ENCODE measurements around the gene HSPA13.
"Not testable (repeated sequence)": the region's sequence is repeated elsewhere in the genome, so short reads cannot be mapped to it uniquely, and the experiment has no call there.

Gene HSPA13

GRCh38 chr21:14382835-14383595 is at the start of gene HSPA13:
TSS of gene HSPA13 (minus strand) at chr21:14383146. CDS start at chr21:14383119, 27 bp downstream.
- DNase-seq = peak; percentile 98

DNA sequence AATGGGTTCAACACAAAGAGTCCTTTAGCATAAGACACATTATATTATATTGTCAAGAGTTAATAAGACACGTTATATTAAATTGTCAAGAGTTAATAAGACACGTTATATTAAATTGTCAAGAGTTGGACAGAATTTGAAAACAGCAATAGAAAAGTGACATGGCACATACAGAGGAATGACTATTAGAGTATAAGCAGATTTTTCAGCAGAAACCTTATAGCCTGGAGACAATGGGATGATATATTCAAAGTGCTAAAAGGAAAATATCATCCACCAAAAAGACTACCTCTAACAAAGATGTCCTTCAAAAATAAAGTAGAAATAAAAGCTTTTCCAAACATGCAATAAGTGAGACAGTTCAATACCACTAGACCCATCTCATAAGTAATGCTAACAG is 36.0 kb upstream of the HSPA13 start:
- DNase-seq = no peak

DNA sequence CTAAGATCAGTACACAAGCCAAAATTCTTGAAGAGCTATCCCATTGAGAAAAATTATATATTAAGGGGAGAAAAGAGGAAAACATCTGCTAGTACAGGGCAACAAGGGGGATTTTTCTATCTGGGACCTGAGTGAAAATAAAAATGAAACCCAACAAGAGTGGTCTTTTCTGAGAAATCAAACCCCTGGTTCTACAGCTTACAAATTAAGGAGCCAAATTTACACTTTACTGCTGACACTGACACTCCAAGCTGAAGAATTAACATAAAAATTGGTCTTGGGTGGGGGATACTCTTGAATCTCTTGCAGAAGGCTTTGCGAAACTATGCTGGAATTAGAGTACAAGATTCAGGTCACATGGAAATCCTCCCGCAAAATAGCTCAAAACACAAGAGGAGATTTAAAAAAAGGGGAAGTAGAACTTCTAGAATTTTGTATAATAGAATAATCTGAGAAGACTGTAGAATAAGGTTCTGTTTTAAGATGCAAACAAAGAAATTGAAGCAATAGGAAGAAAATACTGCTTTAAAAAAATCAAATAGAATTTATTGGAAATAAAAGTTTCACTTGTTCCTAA is 32.1 kb upstream of the HSPA13 start:
- DNase-seq = no peak

DNA sequence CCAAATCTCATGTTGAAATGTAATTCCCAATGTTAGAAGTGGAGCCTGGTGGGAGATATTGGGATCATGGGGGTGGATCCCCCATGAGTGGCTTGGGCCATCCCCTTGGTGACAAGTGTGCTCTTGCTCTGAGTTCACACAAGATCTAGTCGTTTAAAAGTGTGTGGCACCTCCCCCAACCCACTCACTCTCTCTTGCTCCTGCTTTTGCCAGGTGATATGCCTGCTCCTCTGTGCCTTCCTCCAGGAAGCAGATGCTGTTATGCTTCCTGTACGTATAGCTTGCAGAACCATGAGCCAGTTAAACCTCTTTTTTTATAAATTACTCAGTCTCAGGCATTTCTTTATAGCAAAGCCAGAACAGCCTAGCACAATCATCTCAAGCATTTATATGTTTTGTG is 23.0 kb upstream of the HSPA13 start:
- DNase-seq = no peak

GRCh38 chr21:14405225-14405624 is 22.3 kb upstream of the HSPA13 start:
- DNase-seq = no peak

GRCh38 chr21:14403681-14404318 is 20.9 kb upstream of the HSPA13 start:
- DNase-seq = no peak

DNA sequence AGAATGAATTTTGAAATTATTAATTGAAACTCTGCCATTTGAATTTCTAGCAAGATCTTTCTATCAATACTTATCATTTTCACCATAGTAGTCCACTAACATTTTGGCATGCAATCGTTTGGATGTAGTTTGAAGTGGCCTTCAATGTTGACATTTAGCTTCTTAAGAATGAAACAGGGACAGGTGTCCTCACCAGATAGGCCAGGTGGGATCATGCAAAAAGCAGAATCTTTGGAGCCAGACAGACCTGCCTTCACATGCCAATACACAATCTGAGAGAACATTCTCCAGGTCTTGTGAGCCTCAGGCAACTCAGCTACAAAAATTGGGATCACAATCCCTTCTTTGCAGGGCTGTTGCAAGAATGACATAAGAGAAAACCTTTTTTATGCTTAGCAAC is 18.3 kb upstream of the HSPA13 start:
- DNase-seq = no peak

- DNase-seq = no peak
These were observed 5.3 kb upstream of the HSPA13 start for GRCh38 chr21:14388282-14388681.

DNA sequence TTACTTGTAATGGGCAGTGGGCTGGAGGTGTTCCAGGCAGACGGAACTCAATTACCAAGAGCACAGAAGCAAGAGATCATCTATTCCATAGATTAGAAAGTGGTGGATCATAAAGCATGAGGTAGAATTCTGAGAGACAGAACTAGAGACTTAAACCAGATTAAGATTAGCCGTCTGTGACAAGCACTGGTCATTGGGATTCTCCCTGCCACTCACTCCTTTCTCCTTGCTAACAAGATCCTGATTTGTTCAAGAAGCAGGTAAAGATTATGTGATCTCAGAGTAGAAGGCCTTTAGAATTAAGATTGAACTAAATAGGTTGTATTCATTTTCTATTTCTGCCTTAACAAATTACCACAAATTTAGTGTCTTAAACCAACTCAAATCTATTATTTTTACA is 1.5 kb upstream of the HSPA13 start:
- no peak for DNase-seq

GRCh38 chr21:14383596-14384180 is 742 bp upstream of the HSPA13 start:
- no peak for DNase-seq

GRCh38 chr21:14382486-14382834 is 486 bp downstream of the HSPA13 start:
- DNase-seq = no peak

- DNase-seq = no peak
These were observed 6.1 kb downstream of the HSPA13 start for GRCh38 chr21:14376854-14377253.

DNA sequence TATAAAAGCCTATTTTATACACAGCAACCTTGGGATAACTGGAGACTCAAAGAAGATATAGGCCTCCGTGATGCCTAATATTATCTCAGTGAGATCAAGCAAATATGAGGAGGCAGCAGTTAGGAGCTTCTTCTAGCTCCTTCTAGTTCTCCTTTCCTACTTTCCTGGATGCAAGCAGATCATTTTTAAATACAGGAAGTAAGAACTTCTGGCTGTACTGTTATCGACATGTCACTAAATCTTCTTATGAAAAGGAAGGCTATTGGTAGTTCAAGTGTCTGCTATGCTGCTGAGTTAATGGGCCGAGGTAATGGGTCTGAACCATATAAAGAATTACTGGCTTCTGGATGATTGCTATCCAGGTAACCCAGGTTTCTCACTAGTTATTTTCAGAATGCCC is 15.9 kb downstream of the HSPA13 start:
- no peak for DNase-seq

- no peak for DNase-seq
These were observed 21.0 kb downstream of the HSPA13 start for GRCh38 chr21:14361958-14362357.

- DNase-seq = no peak
These were observed 24.2 kb downstream of the HSPA13 start for GRCh38 chr21:14358775-14359174.

DNA sequence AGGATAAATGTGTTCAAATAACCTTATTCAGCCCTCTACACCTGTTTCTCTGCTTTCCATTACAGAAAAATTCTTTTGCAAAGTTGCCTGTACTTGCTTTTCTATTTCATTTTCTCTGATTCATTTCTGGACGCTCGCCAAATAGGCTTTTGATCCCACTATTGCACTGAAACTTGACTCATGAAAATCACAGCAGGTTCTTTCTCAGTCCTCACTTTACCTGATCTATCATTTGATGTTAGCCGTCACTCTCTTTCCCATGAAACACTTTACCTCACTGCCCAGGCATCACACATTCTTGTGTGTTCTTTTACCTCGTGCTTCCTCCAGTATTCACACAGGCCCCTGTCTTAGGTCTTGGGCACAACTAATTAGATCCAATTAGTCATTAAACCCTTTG is 26.2 kb downstream of the HSPA13 start:
- no peak for DNase-seq

DNA sequence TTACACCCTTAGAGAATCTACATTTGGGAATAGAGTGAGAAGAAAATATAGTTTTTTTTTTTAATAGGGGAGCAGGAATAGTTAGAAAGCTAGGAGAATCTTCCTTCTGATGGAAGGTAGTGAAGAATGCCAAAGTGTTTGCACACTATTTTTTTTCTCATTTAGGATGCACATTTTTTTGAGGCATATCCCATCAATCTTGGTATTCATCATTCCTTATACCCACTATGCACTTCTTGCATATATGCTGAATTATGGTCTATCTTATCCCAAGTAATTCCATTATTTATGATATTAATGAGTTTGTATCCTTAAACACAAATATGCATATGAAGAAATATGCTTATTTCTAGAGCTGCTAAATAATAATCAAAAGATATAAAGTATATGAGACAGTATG is 28.4 kb downstream of the HSPA13 start:
- DNase-seq = no peak

DNA sequence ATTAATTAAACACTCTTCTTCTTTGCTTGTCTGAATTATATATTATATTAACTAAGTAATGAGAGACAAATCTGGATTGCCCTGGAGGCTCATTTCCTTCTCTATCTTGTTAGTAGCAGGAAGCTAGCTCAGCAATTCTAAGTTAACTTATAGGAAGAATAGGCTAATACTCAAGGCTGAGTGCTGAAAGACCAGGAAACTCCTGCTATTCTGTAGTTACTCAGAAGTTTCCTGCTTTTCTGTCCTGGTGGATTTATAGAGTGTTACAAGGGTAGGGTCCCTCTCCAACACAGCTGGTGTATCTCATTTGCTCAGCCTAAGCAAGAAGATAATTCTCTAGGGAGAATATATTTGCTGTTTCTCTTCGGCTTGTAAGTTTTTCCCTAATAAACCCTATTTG is 29.2 kb downstream of the HSPA13 start:
- DNase-seq = no peak

DNA sequence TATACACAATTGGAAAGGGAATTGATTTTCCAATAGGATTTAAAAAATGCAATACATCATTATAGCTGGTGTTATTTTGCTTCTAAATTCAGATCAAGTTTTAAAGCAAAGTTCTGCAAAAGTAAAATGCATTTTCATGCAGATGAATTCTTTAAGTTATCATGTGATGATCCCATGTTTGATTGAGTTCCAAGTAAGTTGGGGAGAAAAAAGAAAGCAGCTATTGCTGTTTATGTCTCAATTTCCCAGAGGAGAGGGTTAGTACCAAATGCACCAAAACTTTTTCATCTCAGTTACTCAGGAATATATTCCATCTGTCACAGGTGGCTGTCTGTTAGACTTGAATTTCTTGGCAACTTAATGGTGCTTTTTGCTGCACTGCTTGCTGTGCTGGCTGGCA is 29.7 kb downstream of the HSPA13 start:
- DNase-seq = no peak

GRCh38 chr21:14327346-14327745 is 55.6 kb downstream of the HSPA13 start:
- not testable (repeated sequence) for DNase-seq

DNA sequence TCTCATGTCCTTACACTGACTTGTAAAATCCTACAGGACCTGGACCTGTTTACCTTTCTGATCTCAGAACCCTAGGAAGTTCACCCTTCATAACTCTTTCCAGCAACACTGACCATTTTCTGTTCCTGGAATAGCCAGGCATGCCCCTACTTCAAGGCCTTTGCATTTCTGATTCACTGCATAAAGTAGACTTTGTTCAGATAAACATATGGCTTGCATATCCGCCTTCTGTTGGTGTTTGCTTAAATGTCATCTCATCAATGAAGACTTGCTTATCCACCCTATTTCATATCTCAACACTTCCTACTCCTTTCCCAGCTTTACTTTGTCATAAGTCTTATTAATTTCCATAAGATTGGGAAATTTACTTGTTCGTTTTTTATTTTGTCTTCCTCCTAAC is 57.4 kb downstream of the HSPA13 start:
- DNase-seq = no peak

Measured in activated CD8-positive, alpha-beta memory T cell treated with anti-CD3 and anti-CD28 coated beads, Interleukin-2, amount 50 U/mL, for 4 hours (primary cell).